Measurements from ENCODE around the gene PRDM8.

The PRDM8 gene

DNA sequence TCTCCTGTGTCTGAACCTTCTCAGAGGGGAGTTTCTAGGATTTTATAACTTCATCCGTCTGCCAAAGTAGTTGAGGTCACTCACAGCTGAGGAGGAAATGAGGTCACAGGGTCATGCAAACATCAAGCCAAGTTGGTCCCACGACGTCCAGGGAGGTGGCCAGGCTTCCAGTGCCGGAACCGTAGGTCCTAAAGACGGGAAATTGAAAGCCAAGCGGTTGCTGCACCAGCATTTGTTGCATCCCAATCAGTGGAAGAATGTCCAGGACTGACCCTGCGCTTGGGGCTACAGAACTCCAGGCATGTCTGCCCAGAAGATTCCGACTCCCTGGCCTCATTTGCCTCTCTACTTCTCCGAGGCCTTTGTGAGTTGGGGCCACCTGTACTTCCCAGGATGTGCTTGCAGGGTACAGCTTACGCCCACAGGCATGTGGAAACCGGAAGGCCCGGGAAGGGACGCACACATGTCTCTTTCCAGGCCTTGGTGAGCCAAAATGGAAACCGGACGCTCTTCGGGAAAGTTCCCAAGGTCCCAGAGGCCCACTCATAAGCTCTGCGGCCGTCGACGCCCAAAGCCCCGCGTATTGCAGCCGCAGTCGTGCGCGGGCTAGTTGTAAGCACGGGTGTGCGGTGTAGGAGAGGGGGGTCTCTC lies 9.3 kb downstream of the PRDM8 start:
- no peaks in the 10 kb centered on the region for H3K27me3 ChIP-seq (replicated peaks; ENCODE audit: insufficient read depth, low read length)
- H3K27ac ChIP-seq (ENCODE audit: low read length), result no peak overlapping the region
- H3F3A ChIP-seq (ENCODE audit: insufficient read depth, low read length), result no peaks in the 10 kb centered on the region
- H3K4me2 ChIP-seq (ENCODE audit: low read depth, low read length), result no peak overlapping the region
- H3K36me3 ChIP-seq (replicated peaks; ENCODE audit: insufficient read depth, low read length), result no peaks in the 10 kb centered on the region
- no peak for DNase-seq
- TF ChIP-seq EZH2phosphoT487 (IDR thresholded peaks at IDR 0.05; ENCODE audit: low read length), result no peak
- no peak for TF ChIP-seq CTCF (IDR thresholded peaks at IDR 0.05; ENCODE audit: low read length)
- no peak for TF ChIP-seq EZH2 (optimal IDR thresholded peaks at IDR 0.05; ENCODE audit: low read depth, low read length)
- H3K79me2 ChIP-seq (ENCODE audit: low read length), result no peaks in the 10 kb centered on the region
- no peaks in the 10 kb centered on the region for H3K9me2 ChIP-seq (replicated peaks; ENCODE audit: insufficient read depth, low read length)
- H3K9ac ChIP-seq (ENCODE audit: low read length), result no peak overlapping the region
- no peaks in the 10 kb centered on the region for H3K9me3 ChIP-seq (replicated peaks; ENCODE audit: insufficient read depth, low read length)
- H4K20me1 ChIP-seq (ENCODE audit: insufficient read depth, low read length), result no peaks in the 10 kb centered on the region
- H3K4me1 ChIP-seq (ENCODE audit: low read length), result no peaks in the 10 kb centered on the region
- H3K4me3 ChIP-seq (ENCODE audit: low read length), result no peak overlapping the region
- no peak overlapping the region for H2AFZ ChIP-seq (ENCODE audit: low read length)

DNA sequence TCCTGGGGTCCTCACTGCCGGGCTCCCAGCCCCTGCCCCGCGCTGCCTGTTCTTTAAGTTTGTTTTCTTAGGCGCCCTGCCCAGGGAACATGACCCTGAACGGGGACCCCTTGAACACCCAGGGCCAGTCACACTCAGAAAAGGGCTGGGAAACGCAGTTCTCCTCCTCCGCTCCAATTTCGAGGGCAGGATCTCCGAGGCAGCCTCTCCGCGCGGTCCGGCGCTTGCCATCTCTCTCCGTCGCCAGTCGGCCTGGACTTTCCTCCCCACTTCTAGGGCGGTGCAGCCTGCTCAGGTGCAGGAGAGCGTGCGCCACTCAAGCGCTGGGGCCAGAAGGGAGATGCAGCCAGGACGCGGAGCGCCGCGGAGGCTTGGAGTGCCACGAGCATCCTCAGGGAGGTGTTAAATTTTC lies 9.9 kb downstream of the PRDM8 start:
- Histone ChIP-seq H3K9me2 (replicated peaks; ENCODE audit: insufficient read depth, low read length) (no peaks in the 10 kb centered on the region), H4K20me1 (ENCODE audit: insufficient read depth, low read length) (no peaks in the 10 kb centered on the region), H3K27ac (ENCODE audit: low read length) (no peak overlapping the region), H3K79me2 (ENCODE audit: low read length) (no peaks in the 10 kb centered on the region), H2AFZ (ENCODE audit: low read length) (no peak overlapping the region), H3K4me1 (ENCODE audit: low read length) (no peaks in the 10 kb centered on the region), H3F3A (ENCODE audit: insufficient read depth, low read length) (no peaks in the 10 kb centered on the region), H3K4me2 (ENCODE audit: low read depth, low read length) (no peak overlapping the region), H3K4me3 (ENCODE audit: low read length) (no peak overlapping the region), H3K9me3 (replicated peaks; ENCODE audit: insufficient read depth, low read length) (no peaks in the 10 kb centered on the region), H3K36me3 (replicated peaks; ENCODE audit: insufficient read depth, low read length) (no peaks in the 10 kb centered on the region), H3K9ac (ENCODE audit: low read length) (no peak overlapping the region), H3K27me3 (replicated peaks; ENCODE audit: insufficient read depth, low read length) (no peaks in the 10 kb centered on the region)
- TF ChIP-seq CTCF (IDR thresholded peaks at IDR 0.05; ENCODE audit: low read length) (no peak), EZH2phosphoT487 (IDR thresholded peaks at IDR 0.05; ENCODE audit: low read length) (no peak), EZH2 (optimal IDR thresholded peaks at IDR 0.05; ENCODE audit: low read depth, low read length) (no peak)
- DNase-seq, result no peak

GRCh38 chr4:80207664-80208063 lies 10.4 kb downstream of the PRDM8 start:
- Histone ChIP-seq H3K4me3 (ENCODE audit: low read length) (no peak overlapping the region), H3F3A (ENCODE audit: insufficient read depth, low read length) (no peaks in the 10 kb centered on the region), H3K4me1 (ENCODE audit: low read length) (no peaks in the 10 kb centered on the region), H4K20me1 (ENCODE audit: insufficient read depth, low read length) (no peaks in the 10 kb centered on the region), H3K9ac (ENCODE audit: low read length) (no peak overlapping the region), H3K4me2 (ENCODE audit: low read depth, low read length) (no peak overlapping the region), H3K36me3 (replicated peaks; ENCODE audit: insufficient read depth, low read length) (no peaks in the 10 kb centered on the region), H3K9me3 (replicated peaks; ENCODE audit: insufficient read depth, low read length) (no peaks in the 10 kb centered on the region), H3K79me2 (ENCODE audit: low read length) (no peaks in the 10 kb centered on the region), H3K9me2 (replicated peaks; ENCODE audit: insufficient read depth, low read length) (no peaks in the 10 kb centered on the region), H2AFZ (ENCODE audit: low read length) (no peak overlapping the region), H3K27ac (ENCODE audit: low read length) (no peak overlapping the region), H3K27me3 (replicated peaks; ENCODE audit: insufficient read depth, low read length) (no peaks in the 10 kb centered on the region)
- DNase-seq, result no peak
- TF ChIP-seq EZH2phosphoT487 (IDR thresholded peaks at IDR 0.05; ENCODE audit: low read length) (no peak), EZH2 (optimal IDR thresholded peaks at IDR 0.05; ENCODE audit: low read depth, low read length) (no peak), CTCF (IDR thresholded peaks at IDR 0.05; ENCODE audit: low read length) (no peak)
